ENCODE data around the gene DSCAM.

DNA sequence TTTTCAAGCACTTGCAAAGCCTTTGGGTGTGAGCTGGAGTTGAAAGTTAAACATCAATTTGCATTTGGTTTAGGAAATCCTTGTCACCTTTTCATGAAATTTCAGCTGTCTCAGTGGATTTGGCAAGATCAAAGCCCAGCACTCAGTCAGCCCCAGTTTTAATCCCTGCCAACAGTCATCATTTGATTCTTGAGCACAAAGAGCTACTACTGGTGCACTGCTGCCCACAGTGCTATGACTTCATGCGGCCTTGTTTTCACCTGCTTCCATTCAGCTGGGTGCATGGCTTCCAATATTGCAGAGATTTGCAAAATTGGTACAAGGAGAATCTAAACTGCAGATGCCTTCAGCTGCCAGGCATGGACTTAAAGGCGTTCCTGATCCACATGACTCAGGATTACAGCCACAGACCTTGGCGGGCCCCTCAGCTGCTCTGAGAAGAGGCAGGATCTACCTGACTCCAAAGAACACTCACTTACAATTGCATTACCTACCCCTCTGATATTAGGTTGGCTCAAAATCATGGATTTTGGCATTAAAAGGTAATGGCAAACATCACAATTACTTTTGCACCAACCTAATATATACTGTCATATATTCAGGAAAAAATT lies 259.1 kb downstream of the DSCAM start:
- no peak for TF ChIP-seq POLR2A (IDR thresholded peaks at IDR 0.05)
- TF ChIP-seq, protein P1, sequence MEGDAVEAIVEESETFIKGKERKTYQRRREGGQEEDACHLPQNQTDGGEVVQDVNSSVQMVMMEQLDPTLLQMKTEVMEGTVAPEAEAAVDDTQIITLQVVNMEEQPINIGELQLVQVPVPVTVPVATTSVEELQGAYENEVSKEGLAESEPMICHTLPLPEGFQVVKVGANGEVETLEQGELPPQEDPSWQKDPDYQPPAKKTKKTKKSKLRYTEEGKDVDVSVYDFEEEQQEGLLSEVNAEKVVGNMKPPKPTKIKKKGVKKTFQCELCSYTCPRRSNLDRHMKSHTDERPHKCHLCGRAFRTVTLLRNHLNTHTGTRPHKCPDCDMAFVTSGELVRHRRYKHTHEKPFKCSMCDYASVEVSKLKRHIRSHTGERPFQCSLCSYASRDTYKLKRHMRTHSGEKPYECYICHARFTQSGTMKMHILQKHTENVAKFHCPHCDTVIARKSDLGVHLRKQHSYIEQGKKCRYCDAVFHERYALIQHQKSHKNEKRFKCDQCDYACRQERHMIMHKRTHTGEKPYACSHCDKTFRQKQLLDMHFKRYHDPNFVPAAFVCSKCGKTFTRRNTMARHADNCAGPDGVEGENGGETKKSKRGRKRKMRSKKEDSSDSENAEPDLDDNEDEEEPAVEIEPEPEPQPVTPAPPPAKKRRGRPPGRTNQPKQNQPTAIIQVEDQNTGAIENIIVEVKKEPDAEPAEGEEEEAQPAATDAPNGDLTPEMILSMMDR (IDR thresholded peaks at IDR 0.05) = no peak

Measured in vagina (tissue), 2 donors.